Measurements from ENCODE around the gene OSBPL1A. TPM values are rescaled to one million over a fixed set of nuclear protein-coding genes. Genes with fewer than 3 reads are reported as not detected.

OSBPL1A gene
- total and polyA plus RNA-seq, 10 of the 15 experiments (the other 5 are each of a cell fraction or from before 2014, with no cell fraction given) = 0.02 to 0.83 (median 0.11) TPM; not detected in 6

- no peak for TF ChIP-seq CBX3 (IDR thresholded peaks at IDR 0.05; ENCODE audit: borderline replicate concordance, low read depth)
- no peak for TF ChIP-seq BRCA1 (IDR thresholded peaks at IDR 0.05; ENCODE audit: low read depth, low read length)
- TF ChIP-seq TCF12 (IDR thresholded peaks at IDR 0.05; ENCODE audit: low read depth, low read length) = no peak
- no peak for TF ChIP-seq BACH1 (IDR thresholded peaks at IDR 0.05; ENCODE audit: borderline replicate concordance)
- TF ChIP-seq E2F4 (IDR thresholded peaks at IDR 0.05; ENCODE audit: low read depth, low read length) = no peak
- TF ChIP-seq HCFC1 (IDR thresholded peaks at IDR 0.05; ENCODE audit: low read length) = no peak
- TF ChIP-seq E2F8 (IDR thresholded peaks at IDR 0.05; ENCODE audit: low read depth, partially characterized antibody) = no peak
- no peak for TF ChIP-seq TCF3 (IDR thresholded peaks at IDR 0.05; ENCODE audit: borderline replicate concordance, insufficient read depth, low read depth, low read length)
- TF ChIP-seq POLR2AphosphoS5 (IDR thresholded peaks at IDR 0.05; ENCODE audit: low read length) = no peak
- TF ChIP-seq ASH2L (IDR thresholded peaks at IDR 0.05; ENCODE audit: borderline replicate concordance, low read depth) = no peak
- TF ChIP-seq ZZZ3 (IDR thresholded peaks at IDR 0.05; ENCODE audit: control insufficient read depth, insufficient read length, low read depth) = no peak
- TF ChIP-seq YY1 (IDR thresholded peaks at IDR 0.05; ENCODE audit: low read depth, low read length) = no peak
- no peak for TF ChIP-seq SMC3 (IDR thresholded peaks at IDR 0.05; ENCODE audit: borderline replicate concordance, low read length)
- no peak for TF ChIP-seq ZNF592 (IDR thresholded peaks at IDR 0.05)
- TF ChIP-seq ZNF24 (IDR thresholded peaks at IDR 0.05) = no peak
- no peak for TF ChIP-seq RAD21 (IDR thresholded peaks at IDR 0.05; ENCODE audit: insufficient read depth, low read depth, low read length)
- no peak for FAIRE-seq
- H4K20me1 ChIP-seq (ENCODE audit: control insufficient read depth, insufficient read depth) = no peaks in the 10 kb centered on the region
- SMC1A ChIA-PET (ENCODE audit: uncharacterized antibody, unreplicated experiment) = no interaction called here
- no peak for ATAC-seq
- CTCF ChIA-PET = interaction anchor here (1.2 kb wide), 1 partner anchor 23 kb away, joined by 3 read pairs; no protein-coding TSS in a partner anchor
- H3K79me2 ChIP-seq (ENCODE audit: control insufficient read depth, insufficient read depth, low read length) = no peaks in the 10 kb centered on the region
- POLR2A ChIA-PET = no interaction called here
- DNase-seq (ENCODE audit: low read depth, low spot score) = no peak
- H3K9ac ChIP-seq (ENCODE audit: control insufficient read depth, insufficient read depth, low read length) = no peak overlapping the region
- RAD21 ChIA-PET (ENCODE audit: unreplicated experiment) = no interaction called here
- H3K4me3 ChIP-seq = no peak overlapping the region
- no peak overlapping the region for H3K27ac ChIP-seq (ENCODE audit: control insufficient read depth, insufficient read depth)
- H3K27me3 ChIP-seq (replicated peaks in 1 of 2; ENCODE audit: control insufficient read depth in 2 of 2, insufficient read depth in 2 of 2, low read length in 1 of 2) = peaks cover 0 to 3% of the 10 kb centered on the region in 2 experiments; a peak in 3 of 4 replicates
- H3K4me1 ChIP-seq (ENCODE audit: control insufficient read depth, insufficient read depth, low read length) = no peaks in the 10 kb centered on the region
- 16% methylated on average over 5 of the region's 5 CpGs for WGBS (ENCODE audit: insufficient coverage, insufficient replicate concordance, low lambda C conversion rate, missing lambda C conversion rate)
- no peaks in the 10 kb centered on the region for H3K9me3 ChIP-seq (replicated peaks; ENCODE audit: control insufficient read depth, insufficient read depth, low read length)
- in situ Hi-C loops (cut with MboI) = no loop called here
- no peak overlapping the region for H3K4me2 ChIP-seq (ENCODE audit: control insufficient read depth, insufficient read depth)
- intact Hi-C loops (cut with micrococcal nuclease; ENCODE audit: unreplicated experiment) = no loop called here
- no peak overlapping the region for H2AFZ ChIP-seq (ENCODE audit: control insufficient read depth, low read depth, low read length)
- no TSS peak for BruUV-seq (replicated peaks)
- H3K36me3 ChIP-seq (ENCODE audit: control insufficient read depth in 2 of 2, insufficient read depth in 2 of 2, low read length in 1 of 2) = no peaks in the 10 kb centered on the region
Measured at GRCh38 chr18:24199372-24199962, 198.2 kb downstream of the OSBPL1A start.
